ENCODE results near the gene KATNAL1.
A peak's percentile ranks its signal among the peaks of the same experiment; 100 is the strongest.

KATNAL1 gene

DNA sequence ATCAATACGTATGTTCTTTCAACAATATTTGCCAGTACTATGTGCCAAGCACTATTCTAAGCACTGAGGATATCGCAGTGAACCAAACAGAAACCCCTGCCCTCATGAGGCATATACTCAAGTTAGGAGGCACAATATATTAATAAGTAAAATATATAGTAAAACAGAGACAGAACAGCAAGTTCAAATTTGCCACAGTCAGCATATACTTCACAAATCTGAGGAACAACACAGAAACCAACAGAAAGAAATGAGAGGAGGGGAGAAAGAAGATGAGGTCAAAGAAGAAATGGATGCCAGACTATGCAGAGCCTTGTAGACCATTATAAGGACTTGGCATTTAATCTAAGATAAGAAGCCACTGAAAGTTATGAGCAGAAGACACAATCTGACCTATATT lies 59.9 kb downstream of the KATNAL1 start:
- FAIRE-seq (no peak), DNase-seq (ENCODE audit: insufficient read length, low spot score) (no peak)
- no peak for TF ChIP-seq TAF1 (IDR thresholded peaks at IDR 0.05; ENCODE audit: low read depth, low read length)
- TF ChIP-seq PAX5 (IDR thresholded peaks at IDR 0.05; ENCODE audit: insufficient read depth, low read length, severe bottlenecking) = no peak
- no peak for TF ChIP-seq SPI1 (IDR thresholded peaks at IDR 0.05; ENCODE audit: low read depth, low read length)
- TF ChIP-seq POLR2AphosphoS5 (IDR thresholded peaks at IDR 0.05; ENCODE audit: low read depth, low read length) = no peak
- TF ChIP-seq POLR2A (IDR thresholded peaks at IDR 0.05; ENCODE audit: low read depth, low read length) = no peak
- TF ChIP-seq POU2F2 (IDR thresholded peaks at IDR 0.05; ENCODE audit: low read depth, low read length) = no peak

DNA sequence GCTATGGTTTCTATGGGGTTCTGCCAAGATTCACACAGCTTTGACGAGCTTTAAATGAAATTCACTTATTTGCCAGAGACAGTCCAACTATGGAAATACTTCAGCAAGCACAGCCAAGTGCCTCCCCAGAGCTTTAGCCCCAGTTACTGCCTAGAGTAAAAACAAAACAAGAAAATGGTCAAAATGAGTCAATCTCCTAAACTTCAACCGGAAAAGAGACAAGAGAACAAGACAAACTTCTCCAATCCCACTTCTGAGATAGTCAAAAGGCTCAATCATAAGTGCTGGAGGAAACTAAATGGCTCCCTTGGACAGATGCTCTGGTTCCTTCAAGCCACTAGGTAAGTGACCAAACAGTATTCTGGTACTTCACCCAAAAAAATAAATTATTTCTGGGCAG lies 65.8 kb downstream of the KATNAL1 start:
- TF ChIP-seq TAF1 (IDR thresholded peaks at IDR 0.05; ENCODE audit: low read depth, low read length) (no peak), PAX5 (IDR thresholded peaks at IDR 0.05; ENCODE audit: insufficient read depth, low read length, severe bottlenecking) (no peak)
- DNase-seq (ENCODE audit: insufficient read length, low spot score) (no peak), FAIRE-seq (no peak)

DNA sequence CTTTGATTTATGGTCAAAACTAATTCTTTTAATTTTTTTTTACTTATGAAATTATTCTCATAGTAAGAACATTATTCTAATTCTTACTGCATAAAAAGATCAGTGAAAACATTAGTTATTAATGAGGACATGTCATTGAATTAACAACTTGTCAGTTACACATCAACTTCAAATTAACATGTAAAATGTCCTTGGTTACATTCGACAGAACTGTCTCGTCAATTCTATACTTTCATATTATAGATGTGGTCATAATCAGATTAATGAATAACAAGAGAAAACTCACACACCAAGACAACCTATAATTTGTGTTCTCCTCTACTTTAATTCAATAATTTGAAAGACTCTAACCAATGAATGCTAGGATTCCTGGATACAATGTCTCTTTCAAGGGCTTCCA lies 66.7 kb downstream of the KATNAL1 start:
- DNase-seq (ENCODE audit: insufficient read length, low spot score) = no peak
- TF ChIP-seq TAF1 (IDR thresholded peaks at IDR 0.05; ENCODE audit: low read depth, low read length) (no peak), POLR2A (IDR thresholded peaks at IDR 0.05; ENCODE audit: low read depth, low read length) (no peak), POU2F2 (IDR thresholded peaks at IDR 0.05; ENCODE audit: low read depth, low read length) (no peak), SPI1 (IDR thresholded peaks at IDR 0.05; ENCODE audit: low read depth, low read length) (no peak), PAX5 (IDR thresholded peaks at IDR 0.05; ENCODE audit: insufficient read depth, low read length, severe bottlenecking) (no peak), POLR2AphosphoS5 (IDR thresholded peaks at IDR 0.05; ENCODE audit: low read depth, low read length) (no peak)
- no peak for FAIRE-seq

DNA sequence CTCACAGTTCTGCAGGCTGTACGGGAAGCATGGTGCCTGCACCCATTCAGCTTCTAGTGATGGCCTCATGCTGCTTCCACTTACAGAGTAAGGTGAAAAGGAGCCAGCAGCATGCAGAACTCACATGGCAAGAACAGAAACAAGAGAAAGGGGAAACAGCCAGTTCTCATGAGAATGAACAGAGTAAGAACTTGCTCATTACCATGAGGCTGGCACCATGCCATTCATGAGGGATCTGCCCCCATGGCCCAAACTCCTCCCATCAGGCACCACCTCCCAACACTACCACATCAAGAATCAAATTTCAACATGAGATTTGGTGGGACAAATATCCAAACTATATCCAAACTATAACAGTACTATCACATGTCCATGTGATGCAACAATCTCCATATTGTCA lies 72.1 kb downstream of the KATNAL1 start:
- TF ChIP-seq TAF1 (IDR thresholded peaks at IDR 0.05; ENCODE audit: low read depth, low read length) = no peak
- FAIRE-seq = no peak
- DNase-seq (ENCODE audit: insufficient read length, low spot score) = no peak

DNA sequence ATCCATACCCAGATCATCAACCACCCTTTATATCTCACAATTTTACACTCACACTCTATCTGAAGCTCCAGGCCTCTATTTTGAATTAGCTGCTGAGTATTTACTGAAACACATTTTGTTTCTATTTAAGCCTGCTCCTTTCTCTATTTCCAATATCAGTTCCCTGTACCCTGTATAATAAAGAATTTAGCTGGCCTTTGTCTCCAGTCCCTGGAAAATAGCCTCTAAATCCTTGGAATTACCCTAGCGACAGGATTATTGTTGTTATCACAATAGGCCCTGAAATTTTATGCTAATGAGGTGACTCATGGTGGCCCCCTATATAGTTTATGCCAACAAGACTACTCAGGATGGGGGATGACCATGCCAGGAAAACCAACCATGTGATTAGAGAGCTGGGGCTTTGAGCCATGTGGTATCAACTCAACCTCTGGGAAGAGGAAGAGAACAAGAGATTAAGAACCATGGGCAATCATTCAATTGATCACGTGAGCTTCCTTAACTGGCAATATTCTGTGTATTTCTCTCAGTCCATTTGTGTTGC lies 72.7 kb downstream of the KATNAL1 start:
- FAIRE-seq (no peak), DNase-seq (ENCODE audit: insufficient read length, low spot score) (no peak)
- TF ChIP-seq PAX5 (IDR thresholded peaks at IDR 0.05; ENCODE audit: insufficient read depth, low read length, severe bottlenecking) = no peak
- TF ChIP-seq TAF1 (IDR thresholded peaks at IDR 0.05; ENCODE audit: low read depth, low read length) = no peak
- no peak for TF ChIP-seq POLR2A (IDR thresholded peaks at IDR 0.05; ENCODE audit: low read depth, low read length)
- no peak for TF ChIP-seq POLR2AphosphoS5 (IDR thresholded peaks at IDR 0.05; ENCODE audit: low read depth, low read length)
- TF ChIP-seq SPI1 (IDR thresholded peaks at IDR 0.05; ENCODE audit: low read depth, low read length) = no peak
- TF ChIP-seq POU2F2 (IDR thresholded peaks at IDR 0.05; ENCODE audit: low read depth, low read length) = no peak

DNA sequence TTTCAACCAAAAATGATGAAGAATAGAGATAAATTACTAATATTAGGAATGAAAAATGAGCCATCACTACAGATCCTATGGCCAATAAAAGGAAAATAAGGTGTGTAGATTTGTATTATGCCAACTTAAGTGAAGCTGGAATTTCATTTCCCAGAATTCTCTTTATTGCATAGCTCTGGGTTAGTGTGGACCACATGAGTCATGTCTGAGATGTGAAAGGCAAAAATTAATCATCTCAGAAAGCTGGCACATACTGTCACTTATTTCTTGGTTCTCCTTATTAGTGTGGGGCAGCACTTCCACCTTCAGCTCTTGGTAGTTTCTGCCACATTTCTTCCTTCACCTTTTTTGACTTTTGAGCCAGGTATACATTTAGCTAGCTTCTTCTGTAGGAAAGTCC lies 82.6 kb downstream of the KATNAL1 start:
- 0 out of 2 replicates have a peak, but pooled peaks have one; percentile 2 for TF ChIP-seq SPI1 (IDR thresholded peaks at IDR 0.05; ENCODE audit: low read depth, low read length)
- TF ChIP-seq TAF1 (IDR thresholded peaks at IDR 0.05; ENCODE audit: low read depth, low read length) = no peak
- FAIRE-seq (no peak), DNase-seq (ENCODE audit: insufficient read length, low spot score) (no peak)

DNA sequence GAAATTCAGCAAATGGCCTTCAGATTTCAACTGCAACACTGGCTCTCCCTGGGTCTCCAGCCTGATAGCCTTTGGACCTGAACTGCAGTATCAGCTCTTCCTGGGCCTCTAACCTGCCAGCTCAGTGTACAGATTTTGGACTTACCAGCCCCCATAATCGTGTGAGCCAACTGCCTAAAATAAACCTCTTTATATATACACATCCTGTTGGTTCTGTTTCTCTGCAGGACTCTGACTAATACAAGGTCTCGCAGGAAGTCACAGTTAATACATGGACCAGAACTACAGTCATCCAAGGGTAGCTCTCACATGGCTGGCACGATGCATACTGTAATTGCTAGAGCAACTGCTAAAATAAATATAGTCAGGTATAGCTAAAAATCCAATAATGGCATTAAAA lies 85.1 kb downstream of the KATNAL1 start:
- FAIRE-seq = no peak
- no peak for DNase-seq (ENCODE audit: insufficient read length, low spot score)
- TF ChIP-seq POLR2AphosphoS5 (IDR thresholded peaks at IDR 0.05; ENCODE audit: low read depth, low read length) (no peak), SPI1 (IDR thresholded peaks at IDR 0.05; ENCODE audit: low read depth, low read length) (no peak)

DNA sequence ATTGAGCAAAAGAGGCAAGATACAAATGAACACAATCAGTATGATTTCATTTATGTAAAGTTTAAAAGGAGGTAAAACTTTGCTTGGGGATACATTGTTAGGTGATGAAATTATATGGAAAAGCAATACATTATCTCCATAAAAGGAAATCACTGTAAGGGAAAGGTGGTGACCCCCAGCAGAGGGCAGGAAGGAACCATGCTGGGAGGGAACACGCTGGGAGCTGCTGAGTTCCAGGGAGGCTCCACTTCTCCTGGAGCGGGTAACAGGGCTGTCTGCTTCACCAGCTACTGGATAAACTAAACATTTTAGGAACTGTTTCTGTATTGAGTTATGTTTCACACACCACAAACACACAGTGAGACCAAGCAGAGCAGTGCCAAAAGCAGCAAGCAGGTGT lies 91.2 kb downstream of the KATNAL1 start:
- DNase-seq (ENCODE audit: insufficient read length, low spot score) (no peak), FAIRE-seq (no peak)
- TF ChIP-seq PAX5 (IDR thresholded peaks at IDR 0.05; ENCODE audit: insufficient read depth, low read length, severe bottlenecking) = no peak
- no peak for TF ChIP-seq POLR2AphosphoS5 (IDR thresholded peaks at IDR 0.05; ENCODE audit: low read depth, low read length)
- TF ChIP-seq POU2F2 (IDR thresholded peaks at IDR 0.05; ENCODE audit: low read depth, low read length) = no peak
- no peak for TF ChIP-seq POLR2A (IDR thresholded peaks at IDR 0.05; ENCODE audit: low read depth, low read length)
- TF ChIP-seq TAF1 (IDR thresholded peaks at IDR 0.05; ENCODE audit: low read depth, low read length) = no peak
- no peak for TF ChIP-seq SPI1 (IDR thresholded peaks at IDR 0.05; ENCODE audit: low read depth, low read length)

DNA sequence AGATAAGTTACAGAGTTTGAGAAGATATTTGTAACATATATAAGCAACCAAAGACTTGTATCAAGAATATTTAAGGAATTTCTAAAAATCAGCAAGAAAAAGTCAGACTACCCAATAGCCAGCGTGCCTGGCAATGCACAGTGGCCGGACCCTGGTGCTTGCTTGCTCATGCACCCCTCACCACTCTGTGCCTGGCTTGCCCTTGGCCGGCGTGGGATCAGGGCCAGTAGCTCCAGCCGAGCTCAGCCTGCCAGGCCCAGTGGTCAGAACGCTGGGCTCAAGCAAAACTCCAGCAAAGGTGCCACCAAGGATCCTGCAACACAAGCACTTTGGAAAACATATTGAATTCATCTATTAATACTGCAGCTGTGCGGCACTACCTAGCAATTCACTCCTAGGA lies 95.1 kb downstream of the KATNAL1 start:
- TF ChIP-seq POLR2AphosphoS5 (IDR thresholded peaks at IDR 0.05; ENCODE audit: low read depth, low read length) (no peak), SPI1 (IDR thresholded peaks at IDR 0.05; ENCODE audit: low read depth, low read length) (no peak), POU2F2 (IDR thresholded peaks at IDR 0.05; ENCODE audit: low read depth, low read length) (no peak), TAF1 (IDR thresholded peaks at IDR 0.05; ENCODE audit: low read depth, low read length) (no peak), PAX5 (IDR thresholded peaks at IDR 0.05; ENCODE audit: insufficient read depth, low read length, severe bottlenecking) (no peak), POLR2A (IDR thresholded peaks at IDR 0.05; ENCODE audit: low read depth, low read length) (no peak)
- no peak for FAIRE-seq
- DNase-seq (ENCODE audit: insufficient read length, low spot score) = no peak

DNA sequence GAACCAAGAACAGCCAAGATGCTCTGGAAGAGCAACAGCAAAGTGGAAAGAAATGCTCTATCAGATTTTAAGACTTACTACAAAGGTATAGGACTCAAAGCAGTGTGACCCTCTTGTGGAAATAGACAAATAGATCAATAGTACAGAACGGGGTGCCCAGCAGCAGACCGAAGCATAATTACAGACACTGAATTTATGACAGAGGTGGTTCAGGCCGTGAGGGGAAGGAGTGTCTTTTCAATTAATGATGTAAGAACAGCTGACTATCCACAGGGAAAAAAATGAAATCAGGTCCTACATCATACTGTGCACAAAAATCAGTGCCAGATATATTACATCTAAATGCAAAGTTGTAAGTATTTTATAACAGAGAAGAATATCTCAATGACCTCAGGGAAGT lies 95.6 kb downstream of the KATNAL1 start:
- FAIRE-seq (no peak), DNase-seq (ENCODE audit: insufficient read length, low spot score) (no peak)
- TF ChIP-seq POU2F2 (IDR thresholded peaks at IDR 0.05; ENCODE audit: low read depth, low read length) (no peak), POLR2AphosphoS5 (IDR thresholded peaks at IDR 0.05; ENCODE audit: low read depth, low read length) (no peak), PAX5 (IDR thresholded peaks at IDR 0.05; ENCODE audit: insufficient read depth, low read length, severe bottlenecking) (no peak), SPI1 (IDR thresholded peaks at IDR 0.05; ENCODE audit: low read depth, low read length) (no peak), POLR2A (IDR thresholded peaks at IDR 0.05; ENCODE audit: low read depth, low read length) (no peak), TAF1 (IDR thresholded peaks at IDR 0.05; ENCODE audit: low read depth, low read length) (no peak)

DNA sequence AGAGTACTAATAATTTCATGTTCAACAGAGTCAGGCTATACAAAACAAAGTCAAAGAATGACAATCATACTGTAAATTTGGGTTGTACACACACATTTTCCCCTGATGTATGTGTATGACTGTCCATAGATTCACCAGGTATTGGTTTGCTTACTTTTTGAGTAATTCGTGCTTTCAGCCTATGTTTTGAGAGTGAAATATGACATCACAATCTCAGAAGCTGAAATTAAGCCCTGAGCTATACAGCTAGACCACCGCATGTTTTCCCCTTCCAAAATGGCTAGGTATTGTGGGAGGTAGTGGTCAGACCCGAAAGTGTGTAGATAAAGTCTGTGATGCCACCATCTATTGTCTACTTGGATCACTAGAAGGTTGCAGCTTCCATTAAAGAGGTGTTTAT lies 102.8 kb downstream of the KATNAL1 start:
- FAIRE-seq (peak; percentile 16), DNase-seq (ENCODE audit: insufficient read length, low spot score) (no peak)
- no peak for TF ChIP-seq POLR2AphosphoS5 (IDR thresholded peaks at IDR 0.05; ENCODE audit: low read depth, low read length)
- TF ChIP-seq SPI1 (IDR thresholded peaks at IDR 0.05; ENCODE audit: low read depth, low read length) = no peak
- no peak for TF ChIP-seq TAF1 (IDR thresholded peaks at IDR 0.05; ENCODE audit: low read depth, low read length)
- no peak for TF ChIP-seq POU2F2 (IDR thresholded peaks at IDR 0.05; ENCODE audit: low read depth, low read length)
- TF ChIP-seq POLR2A (IDR thresholded peaks at IDR 0.05; ENCODE audit: low read depth, low read length) = no peak
- no peak for TF ChIP-seq PAX5 (IDR thresholded peaks at IDR 0.05; ENCODE audit: insufficient read depth, low read length, severe bottlenecking)
